Measurements from ENCODE around the gene LRP1. TPM values are rescaled to one million over a fixed set of nuclear protein-coding genes. Genes with fewer than 3 reads are reported as not detected.

The LRP1 gene
- polyA plus RNA-seq, 1 donor (not counting 4 experiments of a cell fraction or from before 2014, with no cell fraction given): 4.9 TPM

DNA sequence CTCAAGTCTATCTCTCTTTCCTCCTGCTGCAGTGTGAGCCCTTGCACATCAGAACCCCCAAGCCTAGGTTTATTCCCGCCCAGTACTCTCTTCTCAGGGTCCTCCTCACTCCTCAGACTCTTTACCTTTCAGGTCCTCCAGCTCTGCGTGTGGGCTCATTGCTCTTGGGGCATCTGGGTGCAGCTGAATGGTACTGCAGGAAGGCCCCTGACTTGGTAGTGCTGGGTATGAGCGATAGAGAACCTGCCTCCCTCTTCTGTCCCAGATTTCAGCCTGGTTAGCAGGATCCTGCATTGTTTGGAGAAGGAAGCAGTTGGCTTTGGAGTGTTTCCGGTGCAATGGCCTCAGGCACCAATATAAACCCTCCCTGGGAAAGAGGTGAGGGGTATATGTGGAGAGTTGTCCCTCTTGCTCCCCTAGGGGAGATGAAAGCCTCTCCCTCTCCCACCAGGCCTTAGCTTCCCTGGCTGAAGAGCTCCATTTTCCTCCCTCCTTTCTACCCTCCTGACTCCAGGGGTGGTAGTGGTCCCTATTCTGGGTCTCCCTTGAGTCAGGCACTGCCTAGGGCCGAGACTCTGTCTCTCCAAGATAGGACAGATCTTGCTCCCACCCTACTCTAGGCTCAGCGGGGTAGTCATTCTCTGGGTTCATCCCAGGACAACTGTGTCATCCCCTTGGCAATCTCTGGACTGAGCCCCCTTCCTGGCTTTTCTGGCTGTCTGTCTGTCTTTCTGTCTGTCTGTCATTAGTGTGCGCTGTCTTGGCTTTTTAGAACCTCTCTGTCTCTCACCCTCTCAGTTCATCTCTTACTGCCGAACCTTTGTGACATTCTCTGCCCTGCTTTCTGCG is 3.8 kb downstream of the LRP1 start:
- Histone ChIP-seq H4K20me1 (ENCODE audit: control insufficient read depth, extremely low read depth, insufficient read depth, low read length) (no peaks in the 10 kb centered on the region), H3K4me3 (ENCODE audit: control insufficient read depth in 2 of 3, extremely low read depth in 1 of 3, insufficient read depth in 2 of 3, low read depth in 1 of 3, low read length in 3 of 3) (no peak overlapping the region), H3K27me3 (ENCODE audit: control insufficient read depth, extremely low read depth, insufficient read depth, low read length) (no peaks in the 10 kb centered on the region), H3K9ac (ENCODE audit: control insufficient read depth, extremely low read depth, insufficient read depth, low read length) (no peak overlapping the region), H3K27ac (ENCODE audit: control insufficient read depth, insufficient read depth, low read length) (no peak overlapping the region), H3K9me3 (ENCODE audit: control insufficient read depth, low read depth, low read length) (no peaks in the 10 kb centered on the region), H3K79me2 (ENCODE audit: control insufficient read depth, insufficient read depth, low read length) (no peaks in the 10 kb centered on the region), H2AFZ (ENCODE audit: control insufficient read depth, low read length) (no peak overlapping the region), H3K9me1 (ENCODE audit: control insufficient read depth, extremely low read depth, insufficient read depth, low read length) (no peaks in the 10 kb centered on the region), H3K4me1 (ENCODE audit: control insufficient read depth, extremely low read depth, insufficient read depth, low read length) (peaks cover 10% of the 10 kb centered on the region), H3K4me2 (ENCODE audit: control insufficient read depth, extremely low read depth, insufficient read depth, low read depth, low read length) (no peak overlapping the region), H3K36me3 (ENCODE audit: control insufficient read depth in 2 of 2, extremely low read depth in 1 of 2, insufficient read depth in 2 of 2, low read length in 2 of 2) (peaks cover 0 to 3% of the 10 kb centered on the region in 2 experiments)
- no peak for TF ChIP-seq EZH2 (IDR thresholded peaks at IDR 0.05; ENCODE audit: low read length)
- TF ChIP-seq, protein P1, sequence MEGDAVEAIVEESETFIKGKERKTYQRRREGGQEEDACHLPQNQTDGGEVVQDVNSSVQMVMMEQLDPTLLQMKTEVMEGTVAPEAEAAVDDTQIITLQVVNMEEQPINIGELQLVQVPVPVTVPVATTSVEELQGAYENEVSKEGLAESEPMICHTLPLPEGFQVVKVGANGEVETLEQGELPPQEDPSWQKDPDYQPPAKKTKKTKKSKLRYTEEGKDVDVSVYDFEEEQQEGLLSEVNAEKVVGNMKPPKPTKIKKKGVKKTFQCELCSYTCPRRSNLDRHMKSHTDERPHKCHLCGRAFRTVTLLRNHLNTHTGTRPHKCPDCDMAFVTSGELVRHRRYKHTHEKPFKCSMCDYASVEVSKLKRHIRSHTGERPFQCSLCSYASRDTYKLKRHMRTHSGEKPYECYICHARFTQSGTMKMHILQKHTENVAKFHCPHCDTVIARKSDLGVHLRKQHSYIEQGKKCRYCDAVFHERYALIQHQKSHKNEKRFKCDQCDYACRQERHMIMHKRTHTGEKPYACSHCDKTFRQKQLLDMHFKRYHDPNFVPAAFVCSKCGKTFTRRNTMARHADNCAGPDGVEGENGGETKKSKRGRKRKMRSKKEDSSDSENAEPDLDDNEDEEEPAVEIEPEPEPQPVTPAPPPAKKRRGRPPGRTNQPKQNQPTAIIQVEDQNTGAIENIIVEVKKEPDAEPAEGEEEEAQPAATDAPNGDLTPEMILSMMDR (optimal IDR thresholded peaks at IDR 0.05 in 1 of 3, IDR thresholded peaks at IDR 0.05 in 1 of 3, conservative IDR thresholded peaks at IDR 0.05 in 1 of 3; ENCODE audit: extremely low read depth in 1 of 3, insufficient read depth in 2 of 3, low read length in 3 of 3): no peak
- DNase-seq (ENCODE audit: low read depth, low spot score): no peak
- dilution Hi-C loops (cut with MboI; ENCODE audit: extremely low pct_ligation_motif_present, low sequenced_read_pairs): loop anchor here (5.0 kb wide), 1 partner anchor 40 kb away; no protein-coding TSS in a partner anchor
- no peak for FAIRE-seq

DNA sequence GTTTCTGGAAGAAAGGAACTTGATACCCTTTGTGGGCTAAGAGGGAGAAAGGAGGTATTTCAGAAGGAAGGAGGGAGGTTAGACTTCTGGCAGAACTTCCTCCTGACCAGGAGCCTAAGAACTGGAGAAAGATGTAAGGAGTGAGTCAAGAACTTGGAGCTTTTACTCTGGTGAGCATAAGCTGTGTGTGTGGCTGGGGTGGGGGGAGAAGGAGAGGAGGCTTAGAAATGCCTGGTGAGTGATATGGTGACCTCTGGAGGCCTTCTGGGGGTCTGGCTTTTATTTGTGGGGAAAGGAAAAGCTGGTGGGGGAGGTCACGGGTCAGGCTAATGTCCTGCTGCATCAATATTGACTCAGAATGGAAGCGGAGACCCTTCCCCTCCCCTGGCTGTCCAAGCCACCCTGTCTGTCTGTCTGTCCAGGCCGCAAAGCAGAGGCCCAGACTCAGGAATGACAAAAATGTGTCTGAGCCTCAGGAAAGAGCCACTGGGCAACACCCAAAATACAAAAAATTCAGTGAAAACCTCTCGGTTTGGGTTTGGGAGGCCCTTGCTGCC is 4.8 kb downstream of the LRP1 start:
- Histone ChIP-seq H3K4me1 (ENCODE audit: control insufficient read depth, extremely low read depth, insufficient read depth, low read length) (peaks cover 6% of the 10 kb centered on the region), H3K9me3 (ENCODE audit: control insufficient read depth, low read depth, low read length) (no peaks in the 10 kb centered on the region), H3K27ac (ENCODE audit: control insufficient read depth, insufficient read depth, low read length) (no peak overlapping the region), H2AFZ (ENCODE audit: control insufficient read depth, low read length) (no peak overlapping the region), H3K27me3 (ENCODE audit: control insufficient read depth, extremely low read depth, insufficient read depth, low read length) (no peaks in the 10 kb centered on the region), H3K9ac (ENCODE audit: control insufficient read depth, extremely low read depth, insufficient read depth, low read length) (no peak overlapping the region), H4K20me1 (ENCODE audit: control insufficient read depth, extremely low read depth, insufficient read depth, low read length) (no peaks in the 10 kb centered on the region), H3K9me1 (ENCODE audit: control insufficient read depth, extremely low read depth, insufficient read depth, low read length) (no peaks in the 10 kb centered on the region), H3K36me3 (ENCODE audit: control insufficient read depth in 2 of 2, extremely low read depth in 1 of 2, insufficient read depth in 2 of 2, low read length in 2 of 2) (peaks cover 0 to 3% of the 10 kb centered on the region in 2 experiments), H3K79me2 (ENCODE audit: control insufficient read depth, insufficient read depth, low read length) (no peaks in the 10 kb centered on the region), H3K4me3 (ENCODE audit: control insufficient read depth in 2 of 3, extremely low read depth in 1 of 3, insufficient read depth in 2 of 3, low read depth in 1 of 3, low read length in 3 of 3) (no peak overlapping the region), H3K4me2 (ENCODE audit: control insufficient read depth, extremely low read depth, insufficient read depth, low read depth, low read length) (no peak overlapping the region)
- no peak for FAIRE-seq
- TF ChIP-seq, protein P1 (optimal IDR thresholded peaks at IDR 0.05 in 1 of 3, IDR thresholded peaks at IDR 0.05 in 1 of 3, conservative IDR thresholded peaks at IDR 0.05 in 1 of 3; ENCODE audit: extremely low read depth in 1 of 3, insufficient read depth in 2 of 3, low read length in 3 of 3): no peak
- no peak for TF ChIP-seq EZH2 (IDR thresholded peaks at IDR 0.05; ENCODE audit: low read length)
- dilution Hi-C loops (cut with MboI; ENCODE audit: extremely low pct_ligation_motif_present, low sequenced_read_pairs): loop anchor here (5.0 kb wide), 1 partner anchor 39 kb away; no protein-coding TSS in a partner anchor
- no peak for DNase-seq (ENCODE audit: low read depth, low spot score)
